Endodermal cell (in vitro differentiated cells): Measurements from ENCODE around the gene MACROD2. TPM values are rescaled to one million over a fixed set of nuclear protein-coding genes. Genes with fewer than 3 reads are reported as not detected.
"Not testable (repeated sequence)": the region's sequence is repeated elsewhere in the genome, so short reads cannot be mapped to it uniquely, and the experiment has no call there.

Experiments used
- DNase-seq: peaks from one replicate; pipeline ENCODE4 v3.0.0-alpha.2; 2017
- H3K27ac ChIP-seq: 2 replicates; pipeline ENCODE4 v1.5.1; 2013; ENCODE audit warnings: mild to moderate bottlenecking, low read depth, low read length, moderate library complexity
- H3K27me3 ChIP-seq: 2 replicates; pipeline ENCODE4 v1.6.1; 2013; ENCODE audit warnings: mild to moderate bottlenecking, low read length, moderate library complexity; ENCODE audit not compliant: insufficient read depth, control insufficient read depth, poor library complexity, severe bottlenecking
- H3K36me3 ChIP-seq: 2 replicates; pipeline ENCODE4 v1.7.0; 2013; ENCODE audit warnings: mild to moderate bottlenecking, low read length, moderate library complexity; ENCODE audit not compliant: control insufficient read depth, insufficient read depth
- H3K4me1 ChIP-seq: one replicate; pipeline ENCODE4 v1.7.0; 2013; ENCODE audit warnings: low read length; ENCODE audit not compliant: control insufficient read depth, insufficient read depth
- H3K4me3 ChIP-seq: 2 replicates; pipeline ENCODE4 v1.5.1; 2013; ENCODE audit warnings: mild to moderate bottlenecking, low read length, moderate library complexity
- H3K9ac ChIP-seq: 2 replicates; pipeline ENCODE4 v1.6.1; 2013; ENCODE audit warnings: mild to moderate bottlenecking, low read length, moderate library complexity; ENCODE audit not compliant: poor library complexity, severe bottlenecking; ENCODE audit errors: extremely low read depth
- H3K9me3 ChIP-seq: 2 replicates; pipeline ENCODE4 v1.6.1; 2013; ENCODE audit warnings: mild to moderate bottlenecking, low read length, moderate library complexity; ENCODE audit not compliant: control insufficient read depth
- H3K27ac Mint-ChIP-seq: 2 replicates; pipeline ENCODE4 v1.8.0; 2020; ENCODE audit warnings: mixed read lengths
- H3K27me3 Mint-ChIP-seq: 2 replicates; pipeline ENCODE4 v1.8.0; 2021; ENCODE audit warnings: mild to moderate bottlenecking, mixed read lengths; ENCODE audit not compliant: insufficient read depth
- H3K36me3 Mint-ChIP-seq: 2 replicates; pipeline ENCODE4 v1.8.0; 2020; ENCODE audit warnings: low read depth, mixed read lengths
- H3K4me1 Mint-ChIP-seq: 2 replicates; pipeline ENCODE4 v1.8.0; 2020; ENCODE audit warnings: mixed read lengths
- H3K4me3 Mint-ChIP-seq: 2 replicates; pipeline ENCODE4 v1.8.0; 2020; ENCODE audit warnings: mild to moderate bottlenecking, moderate library complexity, mixed read lengths
- H3K9me3 Mint-ChIP-seq: 2 replicates; pipeline ENCODE4 v1.8.0; 2020; ENCODE audit warnings: mild to moderate bottlenecking, mixed read lengths
- CTCF ChIP-seq: fragments of 200-600 bp; sonication (generic); conservative IDR thresholded peaks from 2 replicates; pipeline ENCODE4 v1.5.0; 2021; ENCODE audit warnings: antibody characterized with exemption, mild to moderate bottlenecking
- WGBS, 2 experiments: methylation state at CpG; one replicate each; pipeline versions ENCODE4 v1.1.5 to v1.1.7; 2013; ENCODE audit warnings: missing lambda C conversion rate in 2 of 2, mixed read lengths in 1 of 2; ENCODE audit not compliant: insufficient coverage in 1 of 2, insufficient read length in 1 of 2; 5-methylcytosine and 5-hydroxymethylcytosine counted together
- total RNA-seq, 2 donors: library from RNA; stranded (reverse); fragmentation: NEBNext Ultra II Directional in 1 of 2; extraction: Animal tissue kit (Norgen Biotek cat#: 25700) in 1 of 2; gene quantifications; 2 replicates in 1 of 2; 3 replicates in 1 of 2; pipeline ENCODE4 v1.2.1, GENCODE V29; 2021

The MACROD2 gene
- total RNA-seq, 2 donors from 2014 or later, result 2.3 to 4.8 TPM

- Histone ChIP-seq H3K4me1 (no peaks in the 10 kb centered on the region), H3K27me3 (no peaks in the 10 kb centered on the region), H3K27ac (no peak overlapping the region), H3K4me3 (no peak overlapping the region), H3K9ac (no peak overlapping the region), H3K9me3 (peaks cover 5% of the 10 kb centered on the region), H3K36me3 (no peaks in the 10 kb centered on the region)
- Mint-ChIP-seq H3K4me3 (no peak overlapping the region), H3K27ac (no peak overlapping the region), H3K9me3 (no peaks in the 10 kb centered on the region), H3K36me3 (no peaks in the 10 kb centered on the region), H3K27me3 (no peaks in the 10 kb centered on the region), H3K4me1 (no peaks in the 10 kb centered on the region)
- DNase-seq, result no peak
- TF ChIP-seq CTCF, result peak; percentile 76
These were observed 269.6 kb downstream of the MACROD2 start for GRCh38 chr20:14264869-14265268.

DNA sequence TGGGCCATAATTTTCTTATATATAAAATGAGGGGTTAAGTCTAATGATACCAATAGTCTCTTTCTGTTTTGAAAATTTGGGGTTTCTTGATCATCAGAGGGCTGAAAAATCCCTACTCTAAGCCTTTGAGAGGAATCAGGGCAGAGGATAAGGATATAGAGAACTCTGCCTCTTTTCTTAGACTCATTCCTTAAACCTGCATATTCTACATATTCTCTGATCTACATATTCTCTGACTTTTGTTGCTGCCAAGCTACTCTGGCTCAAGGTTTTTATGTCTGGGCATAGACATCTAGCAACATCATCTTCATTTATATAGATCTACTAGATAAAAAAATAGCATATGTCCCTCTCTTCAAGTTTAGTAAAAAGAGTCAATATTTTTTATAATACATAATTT lies 270.9 kb downstream of the MACROD2 start:
- Histone ChIP-seq H3K4me3 (no peak overlapping the region), H3K27ac (no peak overlapping the region), H3K9me3 (peaks cover 11% of the 10 kb centered on the region), H3K36me3 (no peaks in the 10 kb centered on the region), H3K9ac (no peak overlapping the region), H3K4me1 (no peaks in the 10 kb centered on the region), H3K27me3 (no peaks in the 10 kb centered on the region)
- DNase-seq, result no peak
- Mint-ChIP-seq H3K9me3 (peaks cover 12% of the 10 kb centered on the region), H3K4me3 (no peak overlapping the region), H3K36me3 (peaks cover 3% of the 10 kb centered on the region), H3K27me3 (no peaks in the 10 kb centered on the region), H3K27ac (no peak overlapping the region), H3K4me1 (no peaks in the 10 kb centered on the region)
- no peak for TF ChIP-seq CTCF

DNA sequence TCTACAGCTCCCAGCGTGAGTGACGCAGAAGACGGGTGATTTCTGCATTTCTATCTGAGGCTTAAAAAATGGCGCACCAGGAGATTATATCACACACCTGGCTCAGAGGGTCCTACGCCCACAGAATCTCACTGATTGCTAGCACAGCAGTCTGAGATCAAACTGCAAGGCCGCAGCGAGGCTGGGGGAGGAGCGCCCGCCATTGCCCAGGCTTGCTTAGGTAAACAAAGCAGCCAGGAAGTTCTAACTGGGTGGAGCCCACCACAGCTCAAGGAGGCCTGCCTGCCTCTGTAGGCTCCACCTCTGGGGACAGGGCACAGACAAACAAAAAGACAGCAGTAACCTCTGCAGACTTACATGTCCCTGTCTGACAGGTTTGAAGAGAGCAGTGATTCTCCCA lies 275.4 kb downstream of the MACROD2 start:
- not testable (repeated sequence) for H3K4me3 ChIP-seq, H3K36me3 Mint-ChIP-seq, H3K27me3 Mint-ChIP-seq, H3K27ac Mint-ChIP-seq, H3K4me1 Mint-ChIP-seq, H3K4me3 Mint-ChIP-seq, H3K27ac ChIP-seq, H3K9ac ChIP-seq, H3K36me3 ChIP-seq, H3K27me3 ChIP-seq, DNase-seq, H3K4me1 ChIP-seq
- 93 to 97% methylated on average over 9 of the region's 9 CpGs for WGBS, 2 experiments
- H3K9me3 ChIP-seq, result peaks cover 11% of the 10 kb centered on the region
- H3K9me3 Mint-ChIP-seq, result peaks cover 31% of the 10 kb centered on the region

- no peaks in the 10 kb centered on the region for H3K27me3 Mint-ChIP-seq
- H3K9me3 Mint-ChIP-seq, result no peaks in the 10 kb centered on the region
- Histone ChIP-seq H3K27ac (no peak overlapping the region), H3K9me3 (no peaks in the 10 kb centered on the region), H3K36me3 (no peaks in the 10 kb centered on the region), H3K9ac (no peak overlapping the region), H3K4me1 (no peaks in the 10 kb centered on the region), H3K27me3 (no peaks in the 10 kb centered on the region), H3K4me3 (no peak overlapping the region)
- WGBS, 2 experiments, result 91 to 100% methylated on average over 2 of the region's 4 CpGs
- H3K27ac Mint-ChIP-seq, result no peak overlapping the region
- DNase-seq, result no peak
- no peak overlapping the region for H3K4me3 Mint-ChIP-seq
- H3K36me3 Mint-ChIP-seq, result no peaks in the 10 kb centered on the region
- no peaks in the 10 kb centered on the region for H3K4me1 Mint-ChIP-seq
- no peak for TF ChIP-seq CTCF
These were observed 286.8 kb downstream of the MACROD2 start for GRCh38 chr20:14282140-14282539.
